Measurements from ENCODE around the gene SPACA5.
"Not testable (repeated sequence)": the region's sequence is repeated elsewhere in the genome, so short reads cannot be mapped to it uniquely, and the experiment has no call there.

Gene SPACA5

DNA sequence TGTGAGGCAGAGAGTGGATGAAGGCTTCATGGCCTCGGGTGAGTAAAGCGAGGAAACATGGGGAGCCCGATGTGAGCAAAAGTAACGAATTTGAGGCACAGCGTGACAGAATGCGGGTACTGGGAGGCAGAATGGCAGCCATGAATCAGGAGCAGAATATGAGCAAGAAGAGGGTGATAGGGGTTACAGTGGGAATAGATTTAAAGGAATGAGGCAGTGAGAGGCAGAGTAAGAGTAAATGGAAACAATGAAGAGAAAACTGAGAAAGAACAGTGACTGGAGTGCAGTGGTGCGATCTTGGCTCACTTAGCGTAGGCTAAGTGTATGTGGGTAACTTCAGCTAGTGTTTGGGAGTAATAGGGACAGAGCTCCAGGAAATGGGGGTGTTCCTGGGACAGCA is at the start of gene SPACA5:
Gene SPACA5, plus strand, starts transcription at position 301 of the 400 bp plus-strand sequence. CDS start 815 bp downstream, outside the sequence.
- DNase-seq: not testable (repeated sequence)

DNA sequence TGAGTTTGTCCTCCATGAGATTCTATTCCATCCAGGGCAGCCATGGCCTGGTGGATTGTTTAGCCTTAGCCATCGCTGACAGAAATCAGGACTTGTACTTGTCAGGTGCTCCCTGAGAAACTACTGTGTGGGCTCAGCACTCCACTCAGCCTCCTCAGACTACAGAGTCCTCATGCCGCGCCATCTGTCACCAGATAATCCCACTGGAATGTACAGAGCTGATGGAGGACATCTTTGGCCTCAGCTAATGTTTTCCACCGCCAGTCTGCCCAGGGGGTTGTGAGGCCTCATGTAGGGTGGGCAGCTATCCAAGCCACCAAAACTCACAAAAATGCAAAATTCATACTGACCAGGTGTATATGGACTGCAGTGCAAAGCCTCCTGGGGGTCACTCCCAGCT is 48.6 kb upstream of the SPACA5 start:
- DNase-seq; in situ Hi-C loops (cut with HindIII; ENCODE audit: low pct_ligation_motif_present, low pct_unique_long_range_greater_than_20kb, low sequenced_read_pairs): not testable (repeated sequence)

More for the DNA sequence above, at the start of gene SPACA5:
- in situ Hi-C loops (cut with HindIII; ENCODE audit: low pct_ligation_motif_present, low pct_unique_long_range_greater_than_20kb, low sequenced_read_pairs): not testable (repeated sequence)

DNA sequence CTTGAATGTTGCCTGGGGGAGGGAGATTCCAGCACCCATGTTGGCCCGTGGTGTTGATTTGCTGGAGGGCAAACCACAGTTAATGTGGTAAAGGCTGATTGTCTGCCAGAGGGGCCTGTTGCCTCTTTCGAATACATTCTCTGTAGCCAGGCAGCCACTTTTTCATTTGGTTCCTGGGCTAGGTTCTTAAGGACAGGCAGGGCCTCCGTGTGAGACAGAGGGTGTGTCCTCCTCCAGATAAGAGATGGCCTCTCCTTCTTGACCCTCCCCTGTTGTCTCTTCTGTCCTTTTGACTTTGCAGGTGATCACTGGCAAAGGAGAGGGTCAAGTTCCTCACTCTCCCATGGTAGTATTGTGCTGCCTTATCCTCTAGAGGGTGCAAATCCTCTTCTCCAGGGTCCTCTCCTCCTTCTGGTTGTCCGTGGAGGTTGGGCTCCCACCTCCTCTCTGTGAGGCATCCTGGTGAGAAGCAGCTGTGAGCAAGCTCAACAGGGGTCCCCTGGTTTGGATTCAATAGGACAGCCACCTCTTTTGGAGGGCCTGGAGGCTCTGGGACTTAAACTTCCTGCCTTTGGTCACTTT is 47.9 kb upstream of the SPACA5 start:
- DNase-seq: no peak

DNA sequence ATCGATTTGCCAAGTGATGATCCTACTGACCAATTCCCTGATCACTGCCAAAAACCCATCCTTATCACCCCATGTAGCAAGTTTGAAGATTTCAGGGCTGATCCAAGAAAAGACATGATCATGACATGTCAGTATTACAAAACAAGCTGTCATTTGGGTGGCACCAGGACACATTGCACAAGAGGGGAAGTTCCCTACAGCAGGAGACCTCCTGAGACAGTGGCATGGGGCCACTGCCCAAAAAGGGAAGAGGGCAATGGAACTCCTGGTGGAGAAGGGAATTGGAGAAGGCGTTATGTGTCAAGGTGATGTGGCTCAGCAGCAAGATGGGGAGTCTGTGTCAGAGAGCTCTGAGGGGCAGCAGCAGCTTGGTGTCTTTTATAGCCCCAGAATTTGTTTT is 46.4 kb upstream of the SPACA5 start:
- DNase-seq: no peak
- in situ Hi-C loops (cut with HindIII; ENCODE audit: low pct_ligation_motif_present, low pct_unique_long_range_greater_than_20kb, low sequenced_read_pairs): no loop called here

More for the DNA sequence above, 47.9 kb upstream of the SPACA5 start:
- in situ Hi-C loops (cut with HindIII; ENCODE audit: low pct_ligation_motif_present, low pct_unique_long_range_greater_than_20kb, low sequenced_read_pairs): no loop called here

DNA sequence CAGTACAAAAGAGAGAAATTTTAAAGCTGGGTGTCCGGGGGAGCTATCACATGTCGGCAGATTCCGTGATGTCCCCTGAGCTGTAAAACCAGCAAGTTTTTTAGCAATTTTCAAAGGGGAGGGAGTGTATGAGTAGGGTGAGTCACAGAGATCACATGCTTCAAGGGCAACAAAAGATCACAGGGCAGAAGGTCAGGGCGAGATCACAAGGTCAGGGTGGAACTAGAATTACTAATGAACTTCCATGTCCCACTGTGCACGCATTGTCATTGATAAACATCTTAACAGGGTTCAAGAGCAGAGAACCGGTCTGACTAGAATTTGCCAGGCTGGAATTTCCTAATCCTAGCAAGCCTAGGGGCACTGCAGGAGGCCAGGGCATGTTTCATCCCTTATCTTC is 45.0 kb upstream of the SPACA5 start:
- in situ Hi-C loops (cut with HindIII; ENCODE audit: low pct_ligation_motif_present, low pct_unique_long_range_greater_than_20kb, low sequenced_read_pairs): not testable (repeated sequence)

DNA sequence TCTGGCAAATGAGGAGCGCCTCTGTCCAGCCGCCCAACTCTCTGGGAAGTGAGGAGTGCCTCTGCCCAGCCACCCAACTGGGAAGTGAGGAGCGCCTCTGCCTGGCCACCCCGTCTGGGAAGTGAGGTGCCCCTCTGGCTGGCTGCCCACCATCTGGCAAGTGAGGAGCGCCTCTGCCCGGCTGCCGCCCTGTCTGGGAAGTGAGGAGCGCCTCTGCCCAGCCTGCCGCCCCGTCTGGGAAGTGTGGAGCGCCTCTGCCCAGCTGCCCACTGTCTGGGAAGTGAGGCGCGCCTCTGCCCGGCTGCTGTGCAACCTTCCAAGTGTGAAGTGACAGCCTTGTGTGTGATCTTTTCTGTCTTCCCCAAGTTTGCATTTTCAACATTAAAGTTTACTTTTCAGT is 41.3 kb upstream of the SPACA5 start:
- in situ Hi-C loops (cut with HindIII; ENCODE audit: low pct_ligation_motif_present, low pct_unique_long_range_greater_than_20kb, low sequenced_read_pairs); DNase-seq: not testable (repeated sequence)

More for the DNA sequence above, 45.0 kb upstream of the SPACA5 start:
- not testable (repeated sequence) for DNase-seq

DNA sequence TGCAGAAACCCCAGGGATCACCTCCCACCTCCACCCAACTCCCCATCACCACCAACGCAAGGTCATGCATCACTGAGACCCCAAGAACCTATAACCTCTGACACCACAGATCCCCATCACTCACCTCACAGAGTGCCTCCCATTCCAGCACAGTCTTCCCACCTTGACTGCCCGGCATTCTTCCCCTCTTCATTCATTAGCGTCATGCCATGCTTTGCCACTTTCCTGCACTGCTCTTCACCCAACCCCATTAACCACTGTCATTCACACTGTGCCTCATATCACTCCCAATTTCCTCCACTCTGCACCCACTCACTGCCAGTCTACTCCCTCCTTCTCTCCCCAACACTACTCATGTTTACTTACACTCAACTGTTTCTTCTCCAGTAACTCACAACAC is 33.6 kb upstream of the SPACA5 start:
- in situ Hi-C loops (cut with HindIII; ENCODE audit: low pct_ligation_motif_present, low pct_unique_long_range_greater_than_20kb, low sequenced_read_pairs): no loop called here

DNA sequence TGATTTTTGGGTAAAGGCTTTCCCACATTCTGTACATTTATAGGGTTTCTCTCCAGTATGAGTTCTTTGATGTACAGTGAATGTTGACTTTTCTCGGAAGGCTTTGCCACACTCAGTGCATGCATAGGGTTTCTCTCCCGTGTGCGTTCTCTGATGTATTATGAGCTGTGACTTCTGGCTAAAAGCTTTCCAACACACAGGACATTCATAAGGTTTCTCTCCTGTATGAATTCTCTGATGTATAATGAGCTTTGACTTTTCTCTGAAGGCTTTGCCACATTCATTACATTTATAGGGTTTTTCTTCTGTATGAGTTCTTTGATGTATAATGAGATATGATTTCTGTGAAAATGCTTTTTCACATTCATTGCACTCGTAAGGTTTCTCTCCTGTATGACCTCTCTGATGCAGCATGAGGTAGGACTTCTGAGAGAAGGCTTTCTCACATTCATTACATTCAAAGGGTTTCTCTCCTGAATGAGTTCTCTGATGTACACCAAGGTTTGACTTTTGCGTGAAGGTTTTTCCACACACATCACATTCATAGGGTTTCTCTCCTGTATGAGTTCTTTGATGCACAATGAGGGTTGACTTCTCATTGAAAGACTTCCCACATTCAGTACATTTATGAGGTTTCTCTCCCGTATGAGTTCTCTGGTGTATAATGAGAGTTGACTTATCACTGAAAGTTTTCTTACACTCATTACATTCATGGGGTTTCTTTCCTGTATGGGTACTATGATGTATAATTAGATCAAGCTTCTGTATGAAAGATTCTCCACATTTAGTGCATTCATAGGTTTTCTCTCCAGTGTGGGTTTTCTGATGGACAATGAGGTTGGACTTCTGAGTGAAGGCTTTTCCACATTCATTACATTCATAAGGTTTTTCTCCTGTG is 30.3 kb upstream of the SPACA5 start:
- in situ Hi-C loops (cut with HindIII; ENCODE audit: low pct_ligation_motif_present, low pct_unique_long_range_greater_than_20kb, low sequenced_read_pairs): no loop called here

More for the DNA sequence above, 33.6 kb upstream of the SPACA5 start:
- no peak for DNase-seq

DNA sequence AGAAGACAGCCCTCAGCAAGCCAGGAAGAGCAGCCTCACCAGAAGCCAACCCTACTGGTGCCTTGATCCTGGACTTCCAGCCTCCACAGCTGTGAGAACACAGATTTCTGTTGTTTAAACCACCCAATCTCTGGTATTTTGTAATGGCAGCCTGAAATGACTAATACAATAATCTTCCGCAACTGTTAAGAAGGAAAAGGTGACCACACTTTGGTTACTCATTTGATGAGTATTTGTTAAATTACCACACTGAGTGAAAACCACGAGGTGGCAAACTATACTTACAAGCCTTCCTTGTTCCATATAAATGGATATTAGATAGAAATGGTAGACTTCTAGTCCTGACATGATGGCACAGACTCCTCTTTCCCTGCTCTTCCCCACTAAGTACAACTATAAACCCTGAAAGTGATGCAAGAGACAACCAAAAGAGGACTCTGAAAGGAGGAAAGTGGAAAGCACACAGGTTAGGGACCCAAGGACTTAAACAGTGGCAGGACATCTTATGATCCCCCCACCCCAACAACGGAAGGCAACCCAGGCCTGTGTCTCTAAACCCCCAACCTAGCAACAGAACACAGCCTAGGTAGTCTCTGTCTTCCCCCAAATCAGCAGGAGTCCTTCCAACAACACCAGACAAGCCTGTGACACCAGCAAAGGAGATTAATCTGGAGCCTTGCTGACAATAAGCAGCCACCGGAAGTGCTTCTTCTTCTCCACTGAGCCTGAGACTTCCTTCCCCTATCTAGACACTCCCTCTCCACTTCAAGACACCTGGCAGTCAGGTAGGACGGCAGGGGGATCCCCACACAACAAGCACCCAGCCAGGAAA is 15.3 kb upstream of the SPACA5 start:
- in situ Hi-C loops (cut with HindIII; ENCODE audit: low pct_ligation_motif_present, low pct_unique_long_range_greater_than_20kb, low sequenced_read_pairs): no loop called here
- no peak for DNase-seq

More for the DNA sequence above, 30.3 kb upstream of the SPACA5 start:
- no peak for DNase-seq

DNA sequence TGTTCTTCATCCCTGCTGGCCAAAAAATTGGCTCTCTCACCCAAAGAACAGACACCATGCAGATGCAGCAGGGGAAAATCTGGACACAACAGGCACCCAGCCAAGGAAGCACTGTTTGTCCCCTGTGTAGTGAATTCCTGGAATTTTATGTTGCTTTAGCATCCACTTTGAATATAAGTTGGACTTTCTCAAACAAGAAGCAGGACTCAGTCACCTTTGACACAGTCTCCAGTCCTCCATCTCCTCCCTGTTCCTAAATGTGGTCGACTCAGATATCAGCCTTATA is 14.8 kb upstream of the SPACA5 start:
- no peak for DNase-seq
- in situ Hi-C loops (cut with HindIII; ENCODE audit: low pct_ligation_motif_present, low pct_unique_long_range_greater_than_20kb, low sequenced_read_pairs): no loop called here

DNA sequence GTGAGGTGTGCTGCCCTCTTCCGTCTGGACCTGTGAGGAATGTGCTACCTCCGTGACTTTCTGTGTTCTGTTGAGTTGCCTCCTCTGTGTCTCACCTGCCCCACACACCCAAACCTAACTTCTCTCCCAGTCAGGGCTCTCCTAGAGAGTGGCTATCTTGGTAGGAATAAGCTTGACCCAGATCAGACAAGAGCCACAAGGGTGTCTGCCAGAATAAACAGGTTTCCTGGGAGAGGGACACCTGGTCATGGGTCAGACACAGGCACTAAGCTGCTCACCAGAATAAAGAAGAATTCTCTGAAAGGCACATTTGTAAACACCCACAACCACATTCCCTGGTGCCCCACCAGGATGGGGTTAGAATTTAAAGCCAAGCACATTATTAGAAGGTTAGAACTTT is 14.1 kb upstream of the SPACA5 start:
- DNase-seq: no peak
- in situ Hi-C loops (cut with HindIII; ENCODE audit: low pct_ligation_motif_present, low pct_unique_long_range_greater_than_20kb, low sequenced_read_pairs): no loop called here

DNA sequence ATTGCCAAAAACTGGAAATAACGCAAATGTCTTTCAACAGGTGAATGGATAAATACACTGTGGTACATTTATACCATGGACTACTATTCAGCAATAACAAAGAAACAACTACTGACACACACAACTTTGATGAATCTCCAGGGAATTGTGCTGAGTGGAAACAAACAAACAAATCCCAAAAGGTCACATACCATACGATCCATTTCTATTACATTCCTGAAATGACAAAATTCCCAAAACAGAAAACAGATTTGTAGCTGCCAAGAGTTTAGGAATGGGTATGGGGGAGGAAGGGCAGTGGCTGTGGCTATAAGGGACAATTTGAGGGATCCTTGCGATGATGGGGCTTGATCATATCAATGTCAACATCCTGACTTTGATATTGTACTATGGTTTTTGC is 5.5 kb upstream of the SPACA5 start:
- in situ Hi-C loops (cut with HindIII; ENCODE audit: low pct_ligation_motif_present, low pct_unique_long_range_greater_than_20kb, low sequenced_read_pairs): no loop called here
- DNase-seq: no peak

DNA sequence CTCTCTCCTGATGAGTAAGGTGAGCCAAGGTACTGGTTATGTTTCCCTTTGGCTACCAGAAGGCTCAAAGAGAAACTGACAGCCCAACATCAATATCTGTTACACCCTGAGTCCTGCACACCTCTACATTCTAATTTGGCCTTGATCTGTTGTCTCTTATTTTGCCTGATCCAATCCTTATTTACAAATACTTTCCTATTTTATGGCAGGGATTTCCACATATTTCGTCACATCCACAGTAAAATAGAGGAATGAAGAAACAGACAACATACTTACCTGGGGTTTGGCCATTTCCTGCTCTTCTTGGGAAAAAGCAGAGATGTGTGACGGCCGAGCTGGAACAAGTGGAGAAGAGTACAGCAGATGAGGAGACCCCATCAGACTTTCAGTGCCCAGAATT is 4.5 kb upstream of the SPACA5 start:
- in situ Hi-C loops (cut with HindIII; ENCODE audit: low pct_ligation_motif_present, low pct_unique_long_range_greater_than_20kb, low sequenced_read_pairs): no loop called here
- no peak for DNase-seq

DNA sequence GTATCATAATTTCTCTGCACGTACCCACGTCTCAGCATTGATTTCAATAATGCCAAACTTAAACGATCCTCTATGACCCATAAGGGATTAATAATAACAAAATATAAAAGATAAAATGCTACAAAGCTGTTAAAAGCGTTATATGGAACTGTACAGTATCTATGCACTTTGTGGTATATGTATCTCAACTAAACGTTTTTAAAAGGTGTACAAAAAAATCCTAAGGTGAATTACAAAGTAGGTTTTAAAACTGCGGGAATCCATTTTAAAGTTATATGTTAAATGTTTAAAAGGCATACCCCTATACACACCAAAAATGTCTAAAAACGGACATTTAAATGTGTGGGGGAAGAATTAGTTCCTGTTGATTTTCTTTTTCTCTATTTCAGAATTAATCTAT is 3.9 kb upstream of the SPACA5 start:
- DNase-seq: no peak
- in situ Hi-C loops (cut with HindIII; ENCODE audit: low pct_ligation_motif_present, low pct_unique_long_range_greater_than_20kb, low sequenced_read_pairs): no loop called here

DNA sequence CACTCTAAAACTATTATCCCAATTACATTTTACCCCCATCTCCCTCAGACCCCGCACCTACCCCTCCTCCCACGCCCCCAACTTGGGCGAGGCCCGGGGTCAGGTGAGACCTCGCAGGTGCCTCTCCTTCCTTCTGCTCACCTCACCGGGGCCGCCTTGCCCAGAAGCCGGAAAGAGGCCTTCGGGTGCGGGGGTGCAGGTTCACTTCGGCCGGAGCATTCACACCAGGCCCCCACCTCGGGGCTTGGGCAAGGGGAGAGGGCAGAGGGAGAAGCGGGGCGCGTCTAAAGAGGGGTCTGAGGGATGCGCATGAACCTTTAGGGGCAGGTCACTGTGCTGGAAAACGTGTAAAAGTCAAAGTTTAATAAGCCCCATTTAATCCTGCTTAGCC is 3.4 kb upstream of the SPACA5 start:
- in situ Hi-C loops (cut with HindIII; ENCODE audit: low pct_ligation_motif_present, low pct_unique_long_range_greater_than_20kb, low sequenced_read_pairs): no loop called here
- no peak for DNase-seq

DNA sequence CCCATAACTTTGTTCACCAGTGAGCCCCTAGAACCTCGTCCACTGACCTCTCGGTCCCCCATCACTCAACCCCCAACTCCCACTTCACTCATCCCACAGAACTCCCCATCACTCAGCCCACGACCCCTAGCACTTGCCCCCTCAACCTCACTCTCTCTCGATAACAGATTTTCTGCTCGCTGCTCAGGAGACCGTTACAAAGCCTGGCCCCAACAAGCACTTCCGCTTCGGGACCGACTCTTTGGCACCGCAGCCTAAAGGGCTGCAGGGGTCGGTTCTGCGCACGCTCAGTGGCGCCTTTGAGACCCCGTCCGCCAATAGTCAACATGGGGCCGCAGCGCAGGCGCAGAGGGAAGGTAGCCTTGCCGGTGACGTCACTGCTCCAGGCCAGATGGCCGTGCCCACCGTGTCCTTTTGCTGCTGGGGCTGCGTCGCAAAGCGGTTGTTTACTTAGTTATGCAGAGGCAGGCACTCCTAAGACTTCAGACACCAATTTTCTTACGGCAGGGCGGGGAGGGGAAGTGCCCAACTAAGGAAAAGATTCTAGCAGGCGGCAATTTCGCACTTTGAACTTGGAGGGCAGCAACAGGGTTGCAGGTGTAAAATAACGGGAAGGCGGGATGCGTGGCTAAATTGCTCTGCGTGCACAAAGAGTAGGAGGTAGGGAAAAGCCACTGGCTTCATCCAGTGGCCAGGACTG is 2.9 kb upstream of the SPACA5 start, which contains the start of gene ZNF182:
Gene ZNF182, minus strand, starts transcription at position 232 of the 700 bp plus-strand sequence. CDS start 1,380 bp downstream, outside the sequence.
- peak; percentile 85 for DNase-seq
- in situ Hi-C loops (cut with HindIII; ENCODE audit: low pct_ligation_motif_present, low pct_unique_long_range_greater_than_20kb, low sequenced_read_pairs): no loop called here

DNA sequence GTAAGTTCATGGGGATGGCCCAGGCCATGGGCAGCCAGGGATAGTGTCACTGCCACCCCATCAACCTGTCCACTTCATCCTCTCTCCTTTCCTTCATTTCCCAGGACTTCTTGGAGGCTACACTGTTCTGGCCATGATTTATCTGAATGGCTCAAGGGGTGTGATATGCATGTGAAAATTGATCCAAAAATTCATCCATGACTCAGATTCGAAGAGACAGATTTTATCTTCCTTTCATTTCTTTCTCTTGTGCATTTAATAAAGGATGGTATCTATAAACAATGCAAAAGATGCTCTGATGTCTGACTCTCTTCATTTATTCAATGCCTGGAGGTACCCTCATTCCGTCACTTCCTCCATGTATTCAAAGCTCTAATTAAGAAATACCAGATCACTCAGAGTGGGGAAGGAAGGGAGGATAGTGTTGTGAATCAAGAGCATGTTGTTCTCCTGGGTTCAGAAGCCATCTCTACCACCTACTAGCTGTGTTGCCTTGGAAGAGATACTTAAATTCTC is 2.7 kb downstream of the SPACA5 start:
- DNase-seq; in situ Hi-C loops (cut with HindIII; ENCODE audit: low pct_ligation_motif_present, low pct_unique_long_range_greater_than_20kb, low sequenced_read_pairs): not testable (repeated sequence)

DNA sequence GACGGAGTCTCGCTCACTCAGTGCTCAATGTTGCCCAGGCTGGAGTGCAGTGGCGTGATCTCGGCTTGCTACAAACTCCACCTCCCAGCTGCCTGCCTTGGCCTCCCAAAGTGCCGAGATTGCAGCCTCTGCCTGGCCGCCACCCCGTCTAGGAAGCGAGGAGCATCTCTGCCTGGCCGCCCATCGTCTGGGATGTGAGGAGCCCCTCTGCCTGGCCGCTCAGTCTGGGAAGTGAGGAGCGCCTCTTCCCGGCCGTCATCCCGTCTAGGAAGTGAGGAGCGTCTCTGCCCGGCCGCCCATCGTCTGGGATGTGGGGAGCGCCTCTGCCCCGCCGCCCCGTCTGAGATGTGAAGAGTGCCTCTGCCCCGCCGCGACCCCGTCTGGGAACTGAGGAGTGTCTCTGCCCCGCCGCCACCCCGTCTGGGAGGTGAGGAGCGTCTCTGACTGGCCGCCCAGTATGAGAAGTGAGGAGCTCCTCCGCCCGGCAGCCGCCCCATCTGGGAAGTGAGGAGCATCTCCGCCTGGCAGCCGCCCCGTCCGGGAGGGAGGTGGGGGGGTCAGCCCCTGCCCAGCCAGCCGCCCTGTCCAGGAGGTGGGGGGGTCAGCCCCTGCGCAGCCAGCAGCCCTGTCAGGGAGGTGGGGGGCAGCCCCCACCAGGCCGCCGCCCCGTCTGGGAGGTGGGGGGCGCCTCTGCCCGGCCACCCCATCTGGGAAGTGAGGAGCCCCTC is 10.0 kb downstream of the SPACA5 start:
- DNase-seq; in situ Hi-C loops (cut with HindIII; ENCODE audit: low pct_ligation_motif_present, low pct_unique_long_range_greater_than_20kb, low sequenced_read_pairs): not testable (repeated sequence)

All from ACHN (cell line).